Neutrophil (primary cell): Measurements from ENCODE around the gene PSMA6.

Experiments
- H3K27ac ChIP-seq: fragments of 200-600 bp; sonication (generic); 2 replicates; pipeline ENCODE4 v1.5.1; 2016; ENCODE audit warnings: mild to moderate bottlenecking, moderate library complexity
- H3K27me3 ChIP-seq: fragments of 200-600 bp; sonication (generic); 2 replicates; pipeline ENCODE4 v1.6.0; 2016; ENCODE audit warnings: mild to moderate bottlenecking
- H3K36me3 ChIP-seq: fragments of 200-600 bp; sonication (generic); 2 replicates; pipeline ENCODE4 v1.5.1; 2017
- H3K4me1 ChIP-seq, 2 experiments: fragments of 200-600 bp in 1 of 2; sonication (generic) in 1 of 2; 1 replicate in 1 of 2; 2 replicates in 1 of 2; pipeline versions ENCODE4 v1.5.1 to v1.6.1; 2013 to 2016; ENCODE audit warnings: low read depth in 1 of 2, low read length in 1 of 2, mild to moderate bottlenecking in 1 of 2, moderate library complexity in 1 of 2; ENCODE audit not compliant: control insufficient read depth in 1 of 2, insufficient read depth in 1 of 2
- H3K4me3 ChIP-seq, 2 experiments: fragments of 200-600 bp in 1 of 2; sonication (generic) in 1 of 2; 1 replicate in 1 of 2; 2 replicates in 1 of 2; pipeline ENCODE4 v1.5.1; 2013 to 2016; ENCODE audit warnings: low read depth in 1 of 2, low read length in 1 of 2, mild to moderate bottlenecking in 1 of 2, moderate library complexity in 1 of 2
- H3K9me3 ChIP-seq: fragments of 200-600 bp; sonication (generic); 2 replicates; pipeline ENCODE4 v1.5.1; 2016
- CTCF ChIP-seq: fragments of 200-600 bp; sonication (generic); IDR thresholded peaks from 2 replicates; pipeline ENCODE4 v1.5.1; 2016; ENCODE audit warnings: antibody characterized with exemption

Gene PSMA6

GRCh38 chr14:35285168-35286002 lies 6.8 kb upstream of the PSMA6 start:
- Histone ChIP-seq H3K27me3 (no peaks in the 10 kb centered on the region), H3K4me3 (peak overlapping the region; percentile 37 to 40), H3K4me1 (peaks cover 48 to 49% of the 10 kb centered on the region in 2 experiments), H3K36me3 (no peaks in the 10 kb centered on the region), H3K27ac (peak overlapping the region; percentile 96), H3K9me3 (no peaks in the 10 kb centered on the region)
- no peak for TF ChIP-seq CTCF

DNA sequence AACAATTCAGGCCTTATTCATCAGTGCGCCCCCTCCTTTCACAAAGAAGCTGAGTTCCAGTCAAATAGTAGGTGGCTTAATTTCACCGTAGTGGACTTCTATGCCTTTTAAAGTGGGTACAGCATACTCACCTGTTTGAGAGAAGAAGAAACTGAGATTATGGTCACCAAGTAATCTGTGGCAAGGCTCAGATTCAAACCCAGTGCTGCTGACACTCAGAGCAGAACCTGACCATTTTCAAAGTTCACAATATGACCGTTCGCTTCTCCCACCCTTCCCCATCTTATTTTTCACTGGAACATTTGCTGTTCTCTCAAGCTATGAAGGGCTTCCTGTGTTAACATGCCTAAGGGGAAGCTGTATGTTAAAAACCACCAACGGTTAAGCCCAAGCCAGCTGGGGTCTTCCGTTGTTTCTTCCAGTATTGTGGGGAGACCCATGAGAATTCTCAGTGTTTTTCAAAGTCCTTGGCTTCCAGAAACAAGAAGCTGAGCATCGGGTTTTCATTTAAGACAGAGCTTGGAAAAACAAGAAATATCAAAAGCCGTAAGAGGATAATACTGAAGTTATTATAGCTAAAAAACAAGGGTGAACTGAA lies 6.1 kb upstream of the PSMA6 start:
- no peaks in the 10 kb centered on the region for H3K27me3 ChIP-seq
- H3K36me3 ChIP-seq: no peaks in the 10 kb centered on the region
- H3K9me3 ChIP-seq: no peaks in the 10 kb centered on the region
- H3K4me1 ChIP-seq: peaks cover 48 to 49% of the 10 kb centered on the region in 2 experiments
- no peak for TF ChIP-seq CTCF
- H3K4me3 ChIP-seq: peak overlapping the region; percentile 37 to 40
- H3K27ac ChIP-seq: peak overlapping the region; percentile 96

- no peaks in the 10 kb centered on the region for H3K36me3 ChIP-seq
- peak overlapping the region; percentile 37 to 40 for H3K4me3 ChIP-seq
- no peaks in the 10 kb centered on the region for H3K27me3 ChIP-seq
- peaks cover 52 to 54% of the 10 kb centered on the region in 2 experiments for H3K4me1 ChIP-seq
- H3K27ac ChIP-seq: peak overlapping the region; percentile 96
- no peak for TF ChIP-seq CTCF
- H3K9me3 ChIP-seq: no peaks in the 10 kb centered on the region
These were observed 5.5 kb upstream of the PSMA6 start for GRCh38 chr14:35286707-35287106.

DNA sequence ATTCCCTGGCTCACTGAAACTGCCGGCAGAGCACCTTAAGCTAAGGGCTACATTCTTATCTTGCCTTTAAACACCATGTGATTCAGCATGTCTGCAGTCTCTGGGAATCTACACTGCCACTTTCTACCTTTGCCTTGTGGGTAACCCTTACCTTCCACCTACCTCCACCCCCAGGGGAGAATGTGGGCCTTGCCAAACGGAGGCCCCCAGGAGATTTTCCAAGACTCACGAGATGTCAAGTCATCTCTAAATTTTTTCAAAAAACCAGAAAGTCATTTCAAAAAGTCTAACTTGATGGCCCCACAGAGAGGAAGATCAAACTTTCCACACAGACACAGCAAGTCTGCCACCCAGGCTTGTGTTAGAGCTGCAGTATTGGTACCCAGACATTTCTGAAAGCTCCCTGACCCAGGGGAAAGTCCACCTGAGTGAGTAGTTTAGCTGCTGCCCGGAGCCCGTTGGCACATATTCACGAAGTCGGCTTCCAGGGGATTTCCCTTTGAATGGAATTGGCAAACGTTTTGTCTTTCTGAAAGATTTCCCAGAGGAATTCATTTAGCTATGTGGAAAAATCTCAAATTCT lies 4.7 kb upstream of the PSMA6 start:
- peak overlapping the region; percentile 37 to 40 for H3K4me3 ChIP-seq
- TF ChIP-seq CTCF: no peak

DNA sequence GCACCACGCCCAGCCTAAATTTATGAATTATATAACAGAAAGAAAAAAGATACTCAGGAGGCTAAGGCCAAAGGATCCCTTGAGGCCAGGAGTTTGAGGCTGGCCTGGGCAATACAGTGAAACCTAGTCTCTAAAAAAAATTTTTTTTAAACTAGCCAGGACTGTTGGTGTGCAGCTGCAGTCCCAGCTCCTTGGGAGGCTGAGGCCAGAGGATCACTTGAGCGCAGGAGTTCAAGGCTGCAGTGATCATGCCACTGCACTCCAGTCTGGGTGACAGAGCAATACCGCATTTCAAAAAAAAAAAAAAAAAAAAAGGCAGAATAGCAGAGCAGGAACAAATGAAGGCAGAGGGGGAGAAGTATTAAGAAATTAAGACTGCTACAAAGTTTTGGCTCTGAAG lies 2.6 kb upstream of the PSMA6 start:
- Histone ChIP-seq H3K27me3 (no peaks in the 10 kb centered on the region), H3K27ac (no peak overlapping the region), H3K9me3 (no peaks in the 10 kb centered on the region), H3K4me1 (peaks cover 67% of the 10 kb centered on the region in 2 experiments), H3K4me3 (no peak overlapping the region), H3K36me3 (no peaks in the 10 kb centered on the region)
- no peak for TF ChIP-seq CTCF

More for the DNA sequence above, 4.7 kb upstream of the PSMA6 start:
- Histone ChIP-seq H3K9me3 (no peaks in the 10 kb centered on the region), H3K27ac (peak overlapping the region; percentile 96), H3K36me3 (no peaks in the 10 kb centered on the region), H3K4me1 (peaks cover 56 to 57% of the 10 kb centered on the region in 2 experiments), H3K27me3 (no peaks in the 10 kb centered on the region)
